Raji (cell line): ENCODE data around the gene WBP4.

ENCODE experiments used
- POLR2A ChIP-seq: IDR thresholded peaks from 2 replicates; pipeline ENCODE4 v1.6.1; 2011; ENCODE audit warnings: low read depth, low read length, control low read depth; ENCODE audit not compliant: insufficient read depth

Gene WBP4

GRCh38 chr13:41039746-41040145 is 21.6 kb upstream of the WBP4 start:
- no peak for TF ChIP-seq POLR2A

GRCh38 chr13:41040584-41041334 is 20.6 kb upstream of the WBP4 start:
- no peak for TF ChIP-seq POLR2A

GRCh38 chr13:41048640-41049039 is 12.7 kb upstream of the WBP4 start:
- no peak for TF ChIP-seq POLR2A

- TF ChIP-seq POLR2A: no peak
These were observed 11.5 kb upstream of the WBP4 start for GRCh38 chr13:41049480-41050440.

- no peak for TF ChIP-seq POLR2A
These were observed 8.9 kb upstream of the WBP4 start for GRCh38 chr13:41052441-41052840.

GRCh38 chr13:41053384-41053826 is 7.9 kb upstream of the WBP4 start:
- TF ChIP-seq POLR2A: 0 out of 2 replicates have a peak, but pooled peaks have one; percentile 18

- no peak for TF ChIP-seq POLR2A
These were observed 7.0 kb upstream of the WBP4 start for GRCh38 chr13:41054212-41054877.

GRCh38 chr13:41054919-41055619 is 6.2 kb upstream of the WBP4 start:
- no peak for TF ChIP-seq POLR2A

- TF ChIP-seq POLR2A: no peak
These were observed 5.1 kb upstream of the WBP4 start for GRCh38 chr13:41056194-41056593.

GRCh38 chr13:41056826-41057711 is 4.2 kb upstream of the WBP4 start:
- no peak for TF ChIP-seq POLR2A

GRCh38 chr13:41058295-41059070 is 2.8 kb upstream of the WBP4 start:
- no peak for TF ChIP-seq POLR2A

- no peak for TF ChIP-seq POLR2A
These were observed 1.7 kb upstream of the WBP4 start for GRCh38 chr13:41059456-41060081.

GRCh38 chr13:41060082-41060723 is 1.1 kb upstream of the WBP4 start:
- TF ChIP-seq POLR2A: peak; percentile 59

GRCh38 chr13:41060724-41061074 is 610 bp upstream of the WBP4 start:
- TF ChIP-seq POLR2A: no peak; the same call in 1 of the 2 replicates
